Activated naive CD8-positive, alpha-beta T cell (primary cell): Measurements from ENCODE around the gene ANKRD22.

Experiments used
- H3K27ac Mint-ChIP-seq: one replicate; pipeline ENCODE4 v1.8.0; 2021; ENCODE audit warnings: mixed read lengths
- H3K27me3 Mint-ChIP-seq: one replicate; pipeline ENCODE4 v1.8.0; 2021; ENCODE audit warnings: mixed read lengths
- H3K36me3 Mint-ChIP-seq: one replicate; pipeline ENCODE4 v1.8.0; 2021; ENCODE audit warnings: mixed read lengths
- H3K4me1 Mint-ChIP-seq: one replicate; pipeline ENCODE4 v1.8.0; 2021; ENCODE audit warnings: low read depth, mixed read lengths
- H3K4me3 Mint-ChIP-seq: one replicate; pipeline ENCODE4 v1.8.0; 2021; ENCODE audit warnings: mild to moderate bottlenecking, mixed read lengths
- H3K9me3 Mint-ChIP-seq: one replicate; pipeline ENCODE4 v1.8.0; 2021; ENCODE audit warnings: low read depth, mixed read lengths

ANKRD22 gene

GRCh38 chr10:88782222-88782621 lies 69.4 kb downstream of the ANKRD22 start:
- H3K4me1 Mint-ChIP-seq: no peaks in the 10 kb centered on the region
- no peak overlapping the region for H3K27ac Mint-ChIP-seq
- H3K36me3 Mint-ChIP-seq: no peaks in the 10 kb centered on the region
- H3K4me3 Mint-ChIP-seq: no peak overlapping the region
- H3K9me3 Mint-ChIP-seq: no peaks in the 10 kb centered on the region
- H3K27me3 Mint-ChIP-seq: peaks cover 3% of the 10 kb centered on the region

- H3K9me3 Mint-ChIP-seq: no peaks in the 10 kb centered on the region
- no peaks in the 10 kb centered on the region for H3K4me1 Mint-ChIP-seq
- no peak overlapping the region for H3K27ac Mint-ChIP-seq
- no peaks in the 10 kb centered on the region for H3K27me3 Mint-ChIP-seq
- no peaks in the 10 kb centered on the region for H3K36me3 Mint-ChIP-seq
- H3K4me3 Mint-ChIP-seq: no peak overlapping the region
Observed at GRCh38 chr10:88781206-88781605, 70.4 kb downstream of the ANKRD22 start.
